HFF-Myc (cell line): ENCODE measurements around the gene OXCT2.
"Not testable (repeated sequence)": the region's sequence is repeated elsewhere in the genome, so short reads cannot be mapped to it uniquely, and the experiment has no call there.

ENCODE experiments used
- DNase-seq: peaks from one replicate; pipeline ENCODE4 v3.0.0-alpha.2; 2011; ENCODE audit warnings: low read depth; ENCODE audit errors: extremely low read depth
- H3K4me3 ChIP-seq: replicated peaks from 2 replicates; pipeline ENCODE4 v1.5.1; 2011; ENCODE audit warnings: low read depth, mild to moderate bottlenecking, control low read depth, low read length
- TF ChIP-seq, protein P1 (sequence below): IDR thresholded peaks from 2 replicates; pipeline ENCODE4 v1.5.1; 2012; ENCODE audit warnings: mild to moderate bottlenecking, low read depth, low read length, control low read depth; ENCODE audit errors: missing control alignments

The OXCT2 gene

GRCh38 chr1:39782103-39782502 is 11.0 kb upstream of the OXCT2 start:
- no peak overlapping the region for H3K4me3 ChIP-seq

DNA sequence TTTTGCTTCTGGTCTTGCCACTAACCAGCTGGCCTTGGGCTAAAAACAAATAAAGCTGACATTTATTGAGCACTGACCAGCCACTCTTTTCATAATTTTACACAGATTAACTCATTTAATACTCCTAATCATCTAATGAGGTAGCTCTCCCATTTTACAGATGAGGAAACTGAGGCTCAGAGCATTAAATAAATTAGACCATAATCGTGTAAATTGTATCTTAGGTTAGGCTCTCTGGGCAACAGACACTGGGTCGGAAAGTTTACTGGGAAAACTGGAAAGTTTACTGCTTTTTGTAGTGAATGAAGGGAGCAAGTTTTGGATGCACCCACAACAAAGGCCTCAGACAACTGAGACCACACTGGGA is 10.2 kb upstream of the OXCT2 start:
- TF ChIP-seq, protein P1, sequence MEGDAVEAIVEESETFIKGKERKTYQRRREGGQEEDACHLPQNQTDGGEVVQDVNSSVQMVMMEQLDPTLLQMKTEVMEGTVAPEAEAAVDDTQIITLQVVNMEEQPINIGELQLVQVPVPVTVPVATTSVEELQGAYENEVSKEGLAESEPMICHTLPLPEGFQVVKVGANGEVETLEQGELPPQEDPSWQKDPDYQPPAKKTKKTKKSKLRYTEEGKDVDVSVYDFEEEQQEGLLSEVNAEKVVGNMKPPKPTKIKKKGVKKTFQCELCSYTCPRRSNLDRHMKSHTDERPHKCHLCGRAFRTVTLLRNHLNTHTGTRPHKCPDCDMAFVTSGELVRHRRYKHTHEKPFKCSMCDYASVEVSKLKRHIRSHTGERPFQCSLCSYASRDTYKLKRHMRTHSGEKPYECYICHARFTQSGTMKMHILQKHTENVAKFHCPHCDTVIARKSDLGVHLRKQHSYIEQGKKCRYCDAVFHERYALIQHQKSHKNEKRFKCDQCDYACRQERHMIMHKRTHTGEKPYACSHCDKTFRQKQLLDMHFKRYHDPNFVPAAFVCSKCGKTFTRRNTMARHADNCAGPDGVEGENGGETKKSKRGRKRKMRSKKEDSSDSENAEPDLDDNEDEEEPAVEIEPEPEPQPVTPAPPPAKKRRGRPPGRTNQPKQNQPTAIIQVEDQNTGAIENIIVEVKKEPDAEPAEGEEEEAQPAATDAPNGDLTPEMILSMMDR: no peak
- no peak overlapping the region for H3K4me3 ChIP-seq
- DNase-seq: no peak

More at GRCh38 chr1:39782103-39782502, 11.0 kb upstream of the OXCT2 start:
- no peak for DNase-seq
- TF ChIP-seq, protein P1: no peak

DNA sequence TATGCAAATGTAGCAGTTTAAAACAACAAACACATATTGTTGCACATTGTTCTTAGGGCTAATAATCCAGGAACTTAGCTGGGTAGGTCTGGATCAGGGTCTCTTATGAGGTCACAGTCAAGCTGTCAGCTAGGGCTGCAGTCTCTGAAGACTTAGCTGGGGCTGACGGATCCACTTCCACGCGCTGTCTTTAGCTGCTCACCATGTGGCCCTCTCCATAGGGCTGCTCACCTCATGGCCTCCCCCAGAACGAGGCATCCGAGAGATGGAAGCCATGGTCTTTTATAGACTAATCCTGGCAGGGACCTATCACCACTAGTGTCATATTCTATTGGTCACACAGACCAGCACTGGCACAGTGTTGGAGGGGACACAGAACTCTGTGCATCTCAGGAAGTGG is 8.7 kb upstream of the OXCT2 start:
- no peak overlapping the region for H3K4me3 ChIP-seq
- TF ChIP-seq, protein P1: no peak
- no peak for DNase-seq

GRCh38 chr1:39779137-39779536 is 8.0 kb upstream of the OXCT2 start:
- TF ChIP-seq, protein P1: no peak
- no peak overlapping the region for H3K4me3 ChIP-seq
- DNase-seq: no peak

DNA sequence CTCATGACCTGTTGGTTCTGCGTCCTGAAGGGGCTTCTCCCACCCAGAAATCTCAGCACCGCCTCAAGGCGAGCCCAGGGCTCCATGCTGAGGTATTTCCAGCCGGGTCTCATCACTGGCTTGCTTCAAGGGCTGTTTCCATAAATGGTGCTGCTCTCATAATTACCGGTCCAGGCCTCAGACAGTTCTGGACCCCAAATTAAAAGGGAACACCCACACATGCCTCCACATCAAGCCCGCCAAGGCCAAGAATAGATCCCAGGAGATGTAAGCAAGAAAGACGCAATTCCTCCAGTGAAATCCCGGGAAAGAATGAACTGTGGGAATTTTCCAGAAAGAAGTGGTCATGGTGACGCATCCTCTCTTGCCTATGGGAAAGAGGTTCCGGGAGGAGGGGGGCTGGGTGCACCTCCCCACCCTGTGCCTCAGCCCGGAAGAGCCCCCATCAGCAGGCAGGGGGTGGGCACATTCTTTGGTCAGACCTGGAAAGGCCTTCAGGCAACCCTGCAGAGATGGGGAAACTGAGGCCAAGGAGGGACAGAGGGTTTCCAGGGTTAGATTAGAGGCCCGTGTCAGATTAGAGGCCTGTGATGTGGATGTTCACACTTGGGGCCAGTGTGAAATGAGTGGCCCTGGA is 7.4 kb upstream of the OXCT2 start:
- H3K4me3 ChIP-seq, DNase-seq: not testable (repeated sequence)

DNA sequence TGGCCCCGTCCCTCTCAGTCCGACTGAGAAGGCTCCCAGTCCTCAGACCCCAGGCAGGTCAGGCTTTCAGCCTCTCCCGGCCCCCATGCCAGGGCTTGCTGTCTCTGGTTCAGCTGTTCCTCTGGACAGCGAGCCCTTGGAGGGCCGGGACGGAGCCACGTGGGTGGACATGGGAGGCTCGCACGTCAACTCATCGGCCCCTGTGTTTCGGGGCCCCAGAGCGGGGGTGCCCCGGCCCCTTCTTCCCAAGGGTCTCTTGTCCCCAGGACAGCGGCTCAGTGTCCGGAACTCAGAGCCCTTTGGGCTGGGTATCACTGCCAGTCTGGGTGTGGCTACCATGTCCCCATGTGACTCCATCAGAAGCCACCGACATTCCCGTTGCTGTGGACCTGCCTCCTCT is 6.7 kb upstream of the OXCT2 start:
- DNase-seq: not testable (repeated sequence)

GRCh38 chr1:39777306-39777705 is 6.2 kb upstream of the OXCT2 start:
- DNase-seq: no peak
- TF ChIP-seq, protein P1: no peak
- H3K4me3 ChIP-seq: no peak overlapping the region

More for the DNA sequence above, 6.7 kb upstream of the OXCT2 start:
- not testable (repeated sequence) for H3K4me3 ChIP-seq

- H3K4me3 ChIP-seq: no peak overlapping the region
- TF ChIP-seq, protein P1: no peak
- DNase-seq: no peak
Observed at GRCh38 chr1:39776886-39777285, 5.7 kb upstream of the OXCT2 start.
